ENCODE results near the gene MKRN2OS. TPM values are rescaled to one million over a fixed set of nuclear protein-coding genes. Genes with fewer than 3 reads are reported as not detected.

MKRN2OS gene
- total RNA-seq, 1 experiment from 2014 or later: 0.47 TPM

DNA sequence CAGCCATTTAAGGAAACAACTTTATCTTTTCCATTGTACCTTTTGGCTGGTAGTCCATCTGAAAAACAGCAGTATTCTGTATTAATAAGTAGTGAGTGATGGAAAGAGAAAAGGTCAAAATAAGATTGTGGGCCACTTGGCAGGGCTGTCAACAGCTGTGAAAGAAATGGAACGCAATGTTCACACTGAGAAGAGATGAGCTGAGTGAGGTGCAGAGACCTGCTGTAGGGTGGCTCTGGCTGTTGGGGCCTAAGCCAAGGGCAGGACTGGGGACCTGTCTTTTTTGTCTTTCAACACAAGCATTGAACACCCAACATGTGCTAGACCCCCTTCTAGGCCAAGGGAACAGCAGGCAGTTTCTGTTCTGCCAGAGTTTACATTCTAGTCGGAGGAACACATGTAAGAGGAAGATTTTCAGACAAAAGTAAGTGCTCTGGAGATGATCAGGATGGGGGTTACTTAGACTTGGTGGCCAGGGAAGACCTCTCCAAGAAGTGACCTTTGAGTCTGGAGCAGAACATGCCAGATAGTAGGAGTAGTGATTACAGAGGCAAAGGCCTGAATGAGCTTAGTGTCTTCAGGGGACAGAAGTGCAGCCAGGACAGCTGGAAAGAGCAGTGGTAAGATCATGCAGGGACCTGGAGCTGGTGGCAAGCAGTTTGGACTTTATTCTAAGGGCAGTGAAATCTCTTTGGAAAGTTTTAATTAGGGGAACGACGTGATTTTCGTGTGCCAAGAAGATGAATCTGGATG lies 31.4 kb downstream of the MKRN2OS start:
- Mint-ChIP-seq H3K4me3 (ENCODE audit: unreplicated experiment) (no peak overlapping the region), H3K4me1 (ENCODE audit: insufficient read depth, unreplicated experiment) (peaks cover 2% of the 10 kb centered on the region), H3K27ac (ENCODE audit: low read depth, unreplicated experiment) (no peak overlapping the region), H3K27me3 (ENCODE audit: insufficient read depth, unreplicated experiment) (no peaks in the 10 kb centered on the region), H3K9me3 (ENCODE audit: unreplicated experiment) (no peaks in the 10 kb centered on the region), H3K36me3 (ENCODE audit: insufficient read depth, unreplicated experiment) (peaks cover 28% of the 10 kb centered on the region)
- DNase-seq (ENCODE audit: unreplicated experiment): no peak
- BruUV-seq (replicated peaks): no TSS peak
- intact Hi-C loops (cut with micrococcal nuclease): no loop called here
- CTCF ChIA-PET: interaction anchor here (0.6 kb wide), 2 partner anchors 11 to 30 kb away, joined by 3 read pairs; partner anchors contain the start of gene TSEN2
- TF ChIP-seq, protein P1, sequence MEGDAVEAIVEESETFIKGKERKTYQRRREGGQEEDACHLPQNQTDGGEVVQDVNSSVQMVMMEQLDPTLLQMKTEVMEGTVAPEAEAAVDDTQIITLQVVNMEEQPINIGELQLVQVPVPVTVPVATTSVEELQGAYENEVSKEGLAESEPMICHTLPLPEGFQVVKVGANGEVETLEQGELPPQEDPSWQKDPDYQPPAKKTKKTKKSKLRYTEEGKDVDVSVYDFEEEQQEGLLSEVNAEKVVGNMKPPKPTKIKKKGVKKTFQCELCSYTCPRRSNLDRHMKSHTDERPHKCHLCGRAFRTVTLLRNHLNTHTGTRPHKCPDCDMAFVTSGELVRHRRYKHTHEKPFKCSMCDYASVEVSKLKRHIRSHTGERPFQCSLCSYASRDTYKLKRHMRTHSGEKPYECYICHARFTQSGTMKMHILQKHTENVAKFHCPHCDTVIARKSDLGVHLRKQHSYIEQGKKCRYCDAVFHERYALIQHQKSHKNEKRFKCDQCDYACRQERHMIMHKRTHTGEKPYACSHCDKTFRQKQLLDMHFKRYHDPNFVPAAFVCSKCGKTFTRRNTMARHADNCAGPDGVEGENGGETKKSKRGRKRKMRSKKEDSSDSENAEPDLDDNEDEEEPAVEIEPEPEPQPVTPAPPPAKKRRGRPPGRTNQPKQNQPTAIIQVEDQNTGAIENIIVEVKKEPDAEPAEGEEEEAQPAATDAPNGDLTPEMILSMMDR (IDR thresholded peaks at IDR 0.05; ENCODE audit: unreplicated experiment): no peak
- POLR2A ChIA-PET: interaction anchor here (0.9 kb wide), 2 partner anchors 9 to 30 kb away, joined by 3 to 4 read pairs; partner anchors contain the start of gene TSEN2

DNA sequence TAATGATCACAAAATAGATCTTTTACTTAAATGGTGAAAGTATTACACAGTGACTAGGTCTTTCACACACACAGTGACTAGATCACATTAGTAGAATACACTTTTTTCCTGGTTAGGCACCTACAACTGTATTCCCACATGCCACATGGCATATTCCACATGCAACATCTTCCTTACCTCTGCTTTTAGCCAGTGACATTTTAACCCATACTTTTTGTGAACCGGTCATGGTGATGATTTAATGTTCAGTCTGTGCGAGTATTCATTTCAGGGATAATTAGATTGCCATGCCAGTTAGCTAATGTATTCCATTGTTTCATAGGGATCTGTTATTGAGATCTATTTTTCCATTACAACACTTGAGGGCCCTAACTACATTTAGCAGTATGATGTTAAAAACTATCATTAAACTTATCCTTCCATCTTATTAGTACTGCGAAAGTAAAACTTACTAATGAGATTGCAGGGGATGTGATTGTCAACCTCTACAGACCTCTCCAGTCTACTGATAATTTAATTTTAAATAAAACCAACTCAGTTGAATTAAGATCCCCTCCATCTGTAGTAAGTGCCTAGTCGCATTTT lies 32.7 kb downstream of the MKRN2OS start:
- intact Hi-C loops (cut with micrococcal nuclease): no loop called here
- DNase-seq (ENCODE audit: unreplicated experiment): no peak
- Mint-ChIP-seq H3K9me3 (ENCODE audit: unreplicated experiment) (no peaks in the 10 kb centered on the region), H3K27ac (ENCODE audit: low read depth, unreplicated experiment) (no peak overlapping the region), H3K4me3 (ENCODE audit: unreplicated experiment) (no peak overlapping the region), H3K27me3 (ENCODE audit: insufficient read depth, unreplicated experiment) (no peaks in the 10 kb centered on the region), H3K36me3 (ENCODE audit: insufficient read depth, unreplicated experiment) (peaks cover 24% of the 10 kb centered on the region), H3K4me1 (ENCODE audit: insufficient read depth, unreplicated experiment) (peaks cover 14% of the 10 kb centered on the region)
- POLR2A ChIA-PET: interaction anchor here (0.9 kb wide), 1 partner anchor 10 kb away, joined by 4 read pairs; no protein-coding TSS in a partner anchor
- CTCF ChIA-PET: interaction anchor here (0.6 kb wide), 1 partner anchor 403 kb away, joined by 3 read pairs; no protein-coding TSS in a partner anchor
- TF ChIP-seq, protein P1 (IDR thresholded peaks at IDR 0.05; ENCODE audit: unreplicated experiment): no peak
- no TSS peak for BruUV-seq (replicated peaks)

DNA sequence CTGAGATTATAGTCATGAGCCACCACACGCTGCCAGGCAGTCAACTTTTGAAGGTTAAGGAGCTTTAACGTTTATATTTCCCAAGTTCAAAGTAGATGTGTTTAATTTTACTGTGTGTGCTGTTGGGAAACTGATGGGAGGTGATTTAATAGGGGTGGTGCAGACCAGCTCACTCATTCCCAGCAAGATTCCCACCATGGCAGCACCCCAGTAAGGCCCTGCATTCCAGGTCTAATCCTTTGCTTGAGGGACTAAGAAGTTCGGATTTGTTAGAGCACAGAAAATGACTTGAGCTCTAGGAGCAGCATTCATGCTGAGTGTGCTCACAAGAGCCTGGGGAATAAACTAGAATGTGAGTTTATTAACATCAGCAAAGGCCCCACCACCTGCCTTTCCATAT lies 35.8 kb downstream of the MKRN2OS start:
- no peak for DNase-seq (ENCODE audit: unreplicated experiment)
- Mint-ChIP-seq H3K9me3 (ENCODE audit: unreplicated experiment) (no peaks in the 10 kb centered on the region), H3K4me3 (ENCODE audit: unreplicated experiment) (no peak overlapping the region), H3K27ac (ENCODE audit: low read depth, unreplicated experiment) (peak overlapping the region; percentile 93), H3K4me1 (ENCODE audit: insufficient read depth, unreplicated experiment) (peaks cover 23% of the 10 kb centered on the region), H3K27me3 (ENCODE audit: insufficient read depth, unreplicated experiment) (no peaks in the 10 kb centered on the region), H3K36me3 (ENCODE audit: insufficient read depth, unreplicated experiment) (peaks cover 33% of the 10 kb centered on the region)
- no TSS peak for BruUV-seq (replicated peaks)
- TF ChIP-seq, protein P1 (IDR thresholded peaks at IDR 0.05; ENCODE audit: unreplicated experiment): no peak
- POLR2A ChIA-PET: interaction anchor here (0.7 to 5.4 kb wide), 7 partner anchors 10 to 155 kb away, joined by 3 to 71 read pairs (median 9); partner anchors contain the start of genes MKRN2, MKRN2OS, RAF1 and TSEN2
- CTCF ChIA-PET: interaction anchor here (0.6 to 2.6 kb wide), 3 partner anchors 14 to 374 kb away, joined by 3 to 9 read pairs (median 5); no protein-coding TSS in a partner anchor
- intact Hi-C loops (cut with micrococcal nuclease): loop anchor here (5.0 kb wide), 1 partner anchor 48 kb away; the partner anchor contains the start of gene MKRN2

DNA sequence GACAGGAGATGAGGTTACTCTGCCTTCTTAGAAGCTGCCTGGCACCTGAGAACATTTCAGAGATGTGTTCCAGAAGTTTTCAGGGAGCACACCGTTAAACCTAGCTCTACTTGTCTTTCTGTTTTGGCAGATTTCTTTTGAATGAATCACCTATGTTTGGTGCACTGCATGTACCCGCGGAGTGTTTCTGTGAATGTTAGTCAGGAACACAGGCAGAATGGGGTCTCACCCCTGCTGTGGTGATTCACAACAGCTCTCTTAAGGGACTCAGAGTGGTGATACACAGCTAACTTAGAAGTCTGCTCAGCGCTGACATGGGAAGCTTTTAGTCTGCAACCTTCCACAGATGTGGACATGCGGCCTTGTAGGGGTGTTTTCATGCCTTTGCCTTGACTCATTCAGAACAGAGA lies 37.0 kb downstream of the MKRN2OS start:
- no TSS peak for BruUV-seq (replicated peaks)
- POLR2A ChIA-PET: interaction anchor here (0.5 to 5.4 kb wide), 26 partner anchors 9 to 1219 kb away, joined by 3 to 71 read pairs (median 4); partner anchors contain the start of genes MKRN2, MKRN2OS, RAF1 and RPL32
- Mint-ChIP-seq H3K4me3 (ENCODE audit: unreplicated experiment) (peak overlapping the region; percentile 69), H3K9me3 (ENCODE audit: unreplicated experiment) (no peaks in the 10 kb centered on the region), H3K4me1 (ENCODE audit: insufficient read depth, unreplicated experiment) (peaks cover 23% of the 10 kb centered on the region), H3K27me3 (ENCODE audit: insufficient read depth, unreplicated experiment) (no peaks in the 10 kb centered on the region), H3K27ac (ENCODE audit: low read depth, unreplicated experiment) (peak overlapping the region; percentile 93), H3K36me3 (ENCODE audit: insufficient read depth, unreplicated experiment) (peaks cover 41% of the 10 kb centered on the region)
- TF ChIP-seq, protein P1 (IDR thresholded peaks at IDR 0.05; ENCODE audit: unreplicated experiment): no peak
- intact Hi-C loops (cut with micrococcal nuclease): loop anchor here (5.0 kb wide), 1 partner anchor 49 kb away; the partner anchor contains the start of gene MKRN2
- DNase-seq (ENCODE audit: unreplicated experiment): peak; percentile 91
- CTCF ChIA-PET: interaction anchor here (0.6 to 2.6 kb wide), 10 partner anchors 23 to 1118 kb away, joined by 3 to 14 read pairs (median 4); partner anchors contain the start of gene TSEN2
